ENCODE data around the gene PERM1.
"Not testable (repeated sequence)": the region's sequence is repeated elsewhere in the genome, so short reads cannot be mapped to it uniquely, and the experiment has no call there.

Gene PERM1

DNA sequence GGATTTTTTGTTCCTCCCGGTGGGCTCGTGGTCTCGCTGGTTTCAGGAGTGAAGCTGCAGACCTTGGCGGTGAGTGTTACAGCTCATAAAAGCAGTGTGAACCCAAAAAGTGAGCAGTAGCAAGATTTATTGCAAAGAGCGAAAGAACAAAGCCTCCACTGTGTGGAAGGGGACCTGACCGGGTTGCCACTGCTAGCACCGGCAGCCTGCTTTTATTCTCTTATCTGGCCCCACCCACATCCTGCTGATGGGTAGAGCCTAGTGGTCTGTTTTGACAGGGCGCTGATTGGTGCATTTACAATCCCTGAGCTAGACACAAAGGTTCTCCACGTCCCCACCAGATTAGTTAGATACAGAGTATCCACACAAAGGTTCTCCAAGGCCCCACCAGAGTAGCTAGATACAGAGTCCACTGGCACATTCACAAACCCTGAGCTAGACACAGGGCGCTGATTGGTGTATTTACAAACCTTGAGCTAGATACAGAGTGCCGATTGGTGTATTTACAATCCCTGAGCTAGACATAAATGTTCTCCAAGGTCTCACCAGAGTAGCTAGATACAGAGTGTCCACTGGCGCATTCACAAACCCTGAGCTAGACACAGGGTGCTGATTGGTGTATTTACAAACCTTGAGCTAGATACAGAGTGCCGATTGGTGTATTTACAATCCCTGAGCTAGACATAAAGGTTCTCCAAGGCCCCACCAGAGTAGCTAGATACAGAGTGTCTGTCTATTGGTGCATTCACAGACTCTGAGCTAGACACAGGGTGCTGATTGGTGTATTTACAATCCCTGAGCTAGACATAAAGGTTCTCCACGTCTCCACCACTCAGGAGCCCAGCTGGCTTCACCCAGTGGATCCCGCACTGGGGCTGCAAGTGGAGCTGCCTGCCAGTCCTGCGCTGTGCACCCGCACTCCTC lies 35.8 kb upstream of the PERM1 start:
- DNase-seq (ENCODE audit: low read depth) = not testable (repeated sequence)

DNA sequence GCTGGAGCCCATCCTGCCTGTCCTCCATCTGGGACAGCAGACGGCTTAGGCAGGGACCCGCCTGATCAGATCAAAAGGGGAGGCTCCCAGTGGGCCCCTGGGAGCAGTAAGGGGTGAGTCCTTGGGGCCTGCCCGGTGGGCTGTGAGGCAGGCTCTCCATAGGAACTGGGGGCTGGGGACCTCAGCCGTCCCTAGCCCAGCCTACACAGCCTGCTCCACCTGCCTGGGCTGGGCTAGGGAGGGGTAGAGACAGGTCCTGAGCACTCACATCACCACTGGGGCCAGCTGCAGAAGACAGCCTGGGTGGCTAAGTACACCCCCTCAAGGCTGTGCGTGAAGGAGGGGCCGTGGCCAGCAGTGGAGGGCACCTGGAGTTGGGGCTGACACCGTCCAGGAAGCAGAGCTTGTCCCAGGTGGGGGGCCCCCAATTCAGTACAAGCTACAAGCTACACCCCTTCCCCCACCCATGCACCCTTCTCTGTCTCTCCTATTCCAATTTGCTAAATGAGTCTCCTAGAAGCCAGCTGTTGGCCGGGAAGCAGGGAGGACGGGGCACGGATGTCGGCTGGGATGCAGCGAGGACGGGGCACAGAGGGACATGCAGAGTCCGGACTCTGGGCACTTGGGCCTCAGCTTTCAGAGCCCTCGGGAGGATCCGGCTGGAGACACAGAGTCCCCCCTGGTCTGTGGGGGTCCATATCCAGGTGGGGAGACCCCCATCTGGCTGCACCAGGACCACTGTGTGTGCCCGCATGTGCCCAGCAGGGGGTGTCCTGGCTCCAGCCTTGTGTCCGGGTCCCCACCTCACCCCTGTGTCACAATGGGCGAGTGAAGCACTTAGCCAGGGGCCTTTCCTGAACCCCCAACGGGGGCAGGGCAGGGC lies 33.1 kb upstream of the PERM1 start:
- DNase-seq (ENCODE audit: low read depth) = no peak

DNA sequence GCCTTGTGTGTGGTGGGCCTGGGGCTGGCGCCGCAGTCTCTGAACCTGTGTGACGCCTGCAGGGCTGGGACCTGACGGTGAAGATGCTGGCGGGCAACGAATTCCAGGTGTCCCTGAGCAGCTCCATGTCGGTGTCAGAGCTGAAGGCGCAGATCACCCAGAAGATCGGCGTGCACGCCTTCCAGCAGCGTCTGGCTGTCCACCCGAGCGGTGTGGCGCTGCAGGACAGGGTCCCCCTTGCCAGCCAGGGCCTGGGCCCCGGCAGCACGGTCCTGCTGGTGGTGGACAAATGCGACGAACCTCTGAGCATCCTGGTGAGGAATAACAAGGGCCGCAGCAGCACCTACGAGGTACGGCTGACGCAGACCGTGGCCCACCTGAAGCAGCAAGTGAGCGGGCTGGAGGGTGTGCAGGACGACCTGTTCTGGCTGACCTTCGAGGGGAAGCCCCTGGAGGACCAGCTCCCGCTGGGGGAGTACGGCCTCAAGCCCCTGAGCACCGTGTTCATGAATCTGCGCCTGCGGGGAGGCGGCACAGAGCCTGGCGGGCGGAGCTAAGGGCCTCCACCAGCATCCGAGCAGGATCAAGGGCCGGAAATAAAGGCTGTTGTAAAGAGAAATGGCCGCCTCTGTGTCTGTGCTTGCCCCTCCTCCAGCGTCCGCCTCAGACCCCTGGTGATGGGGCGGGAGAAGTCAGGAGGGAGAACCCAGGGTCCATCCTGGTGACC lies 32.2 kb upstream of the PERM1 start:
- DNase-seq (ENCODE audit: low read depth) = no peak

DNA sequence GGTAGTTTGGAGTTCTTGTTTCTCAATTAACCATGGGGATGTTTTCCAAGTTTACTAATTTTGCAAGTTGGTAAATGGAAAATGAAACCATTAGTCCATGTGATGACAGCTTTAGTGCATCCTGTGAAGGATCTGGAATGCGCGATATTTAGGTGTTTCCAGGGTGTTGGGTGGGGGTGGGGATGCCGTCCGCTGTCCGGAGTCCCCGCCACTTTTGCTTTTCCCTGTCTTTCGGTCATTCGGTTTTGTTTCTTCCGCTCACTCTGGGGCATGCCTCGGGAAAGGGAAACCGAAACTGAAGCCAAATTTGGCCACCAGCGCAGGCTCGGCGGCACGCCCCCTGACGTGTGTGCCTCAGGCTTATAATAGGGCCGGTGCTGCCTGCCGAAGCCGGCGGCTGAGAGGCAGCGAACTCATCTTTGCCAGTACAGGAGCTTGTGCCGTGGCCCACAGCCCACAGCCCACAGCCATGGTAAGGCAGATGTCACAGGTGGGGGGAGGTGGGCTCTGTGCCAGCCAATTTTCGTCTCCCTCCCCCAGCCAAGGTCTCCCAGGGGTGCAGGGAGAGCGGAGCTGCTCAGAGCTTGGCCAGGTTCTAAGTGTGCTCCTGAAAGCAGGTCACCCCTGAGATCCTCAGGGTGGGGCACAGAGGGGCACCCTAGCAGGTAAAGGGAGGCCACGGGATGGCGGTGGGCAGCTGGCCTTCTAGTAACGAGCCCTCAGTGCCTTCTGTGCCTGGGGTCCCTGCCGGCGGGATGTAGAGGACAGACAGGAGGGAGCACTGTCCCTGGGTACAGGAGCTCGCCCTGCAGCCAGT lies 31.4 kb upstream of the PERM1 start, which contains the start of gene ISG15:
Gene ISG15 (plus strand): TSS at position 393 of the 817 bp plus-strand sequence. CDS start 77 bp downstream, at position 470.
- peak; percentile 80 for DNase-seq (ENCODE audit: low read depth)

DNA sequence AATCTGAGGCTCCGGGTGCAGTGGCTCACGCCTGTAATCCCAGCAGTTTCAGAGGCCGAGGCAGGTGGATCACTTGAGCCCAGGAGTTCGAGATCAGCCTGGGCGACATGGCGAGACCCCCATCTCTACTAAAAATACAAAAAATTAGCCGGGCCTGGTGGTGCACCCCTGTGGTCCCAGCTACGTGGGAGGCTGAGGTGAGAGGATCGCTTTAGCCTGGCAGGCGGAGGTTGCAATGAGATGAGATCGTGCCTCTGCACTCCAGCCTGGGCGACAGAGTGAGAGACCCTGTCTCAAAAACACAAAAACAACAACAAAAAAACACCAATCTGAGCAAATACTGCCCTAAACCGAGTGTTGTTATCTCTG lies 30.8 kb upstream of the PERM1 start:
- DNase-seq (ENCODE audit: low read depth) = not testable (repeated sequence)

DNA sequence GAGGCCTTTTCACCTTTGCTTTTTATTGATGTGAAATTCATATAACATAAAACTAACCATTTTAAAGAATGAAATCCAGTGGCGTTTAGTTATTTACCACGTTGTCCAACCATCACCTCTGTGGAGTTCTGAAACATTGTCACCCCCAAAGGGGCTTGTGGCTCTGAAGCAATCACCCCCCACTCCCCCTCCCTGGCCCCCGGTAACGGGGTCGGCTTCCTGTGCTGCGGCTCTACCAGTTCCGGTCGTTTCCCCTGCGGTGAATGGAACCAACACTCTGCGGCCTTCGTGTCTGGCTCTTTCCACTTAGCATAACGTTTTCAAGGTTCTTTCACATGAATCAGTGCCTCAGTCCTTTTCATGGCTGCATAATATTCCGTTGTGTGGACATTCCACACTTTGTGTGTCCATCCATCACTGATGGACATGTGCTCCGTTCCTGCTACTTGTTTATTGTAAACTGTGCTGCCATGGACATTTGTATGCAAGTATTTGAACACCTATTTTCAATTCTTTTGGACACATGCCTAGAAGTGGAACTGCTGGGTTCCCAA lies 29.6 kb upstream of the PERM1 start:
- DNase-seq (ENCODE audit: low read depth) = no peak

DNA sequence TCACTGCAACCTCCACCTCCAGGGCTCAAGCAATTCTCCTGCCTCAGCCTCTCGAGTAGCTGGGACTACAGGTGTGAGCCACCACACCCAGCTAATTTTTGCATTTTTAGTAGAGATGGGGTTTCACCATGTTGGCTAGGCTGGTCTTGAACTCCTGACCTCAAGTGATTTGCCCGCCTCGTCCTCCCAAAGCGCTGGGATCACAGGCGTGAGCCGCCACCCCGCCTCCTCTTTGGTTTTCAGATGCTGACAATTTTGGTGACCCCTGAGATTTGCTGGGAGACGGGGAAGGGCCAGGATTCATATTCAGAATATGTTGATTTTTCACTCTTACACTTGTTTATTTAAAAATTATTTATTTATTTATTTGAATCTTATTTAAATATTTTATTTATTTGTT lies 28.2 kb upstream of the PERM1 start:
- not testable (repeated sequence) for DNase-seq (ENCODE audit: low read depth)

DNA sequence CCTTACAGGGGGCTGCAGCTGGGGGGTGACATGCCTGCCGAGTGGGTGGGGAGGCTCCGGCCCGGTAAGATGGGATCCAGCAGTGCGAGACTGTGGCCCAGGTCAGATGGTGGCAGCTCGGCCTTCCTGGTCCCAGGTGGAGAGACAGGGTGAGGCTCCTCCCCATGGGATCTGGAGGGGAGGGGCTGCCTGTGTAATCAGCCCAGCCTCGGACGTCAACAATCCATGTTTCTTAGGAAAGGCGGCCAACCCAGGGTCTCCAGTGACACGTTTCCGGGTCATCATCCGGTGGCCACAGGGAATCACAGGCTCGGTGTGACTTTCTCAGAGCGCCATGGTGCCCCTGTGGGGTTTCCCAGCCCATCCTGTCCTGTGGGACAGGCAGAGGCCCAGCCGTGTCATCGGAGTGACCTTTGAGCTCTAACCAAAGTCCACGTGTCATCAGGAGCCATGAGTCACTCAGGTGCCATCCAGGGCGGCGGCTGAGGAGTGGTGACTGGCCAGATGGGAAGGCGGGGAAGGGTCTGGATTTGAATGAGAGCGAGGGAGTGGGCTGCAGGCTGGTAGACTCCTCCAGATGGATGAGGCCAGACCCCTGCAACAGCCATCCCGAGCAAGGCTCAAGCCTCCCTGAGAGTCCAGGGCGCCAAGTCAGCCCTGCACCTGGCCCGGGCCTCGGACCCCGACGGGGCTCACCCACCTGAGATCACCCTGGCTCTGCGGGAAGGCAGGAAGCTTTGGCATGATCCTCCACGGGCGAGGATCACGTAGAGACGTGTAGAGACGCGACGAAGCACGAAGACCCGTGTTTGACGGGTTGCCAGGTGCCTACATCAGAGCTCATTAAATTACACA lies 24.6 kb upstream of the PERM1 start:
- DNase-seq (ENCODE audit: low read depth) = no peak

DNA sequence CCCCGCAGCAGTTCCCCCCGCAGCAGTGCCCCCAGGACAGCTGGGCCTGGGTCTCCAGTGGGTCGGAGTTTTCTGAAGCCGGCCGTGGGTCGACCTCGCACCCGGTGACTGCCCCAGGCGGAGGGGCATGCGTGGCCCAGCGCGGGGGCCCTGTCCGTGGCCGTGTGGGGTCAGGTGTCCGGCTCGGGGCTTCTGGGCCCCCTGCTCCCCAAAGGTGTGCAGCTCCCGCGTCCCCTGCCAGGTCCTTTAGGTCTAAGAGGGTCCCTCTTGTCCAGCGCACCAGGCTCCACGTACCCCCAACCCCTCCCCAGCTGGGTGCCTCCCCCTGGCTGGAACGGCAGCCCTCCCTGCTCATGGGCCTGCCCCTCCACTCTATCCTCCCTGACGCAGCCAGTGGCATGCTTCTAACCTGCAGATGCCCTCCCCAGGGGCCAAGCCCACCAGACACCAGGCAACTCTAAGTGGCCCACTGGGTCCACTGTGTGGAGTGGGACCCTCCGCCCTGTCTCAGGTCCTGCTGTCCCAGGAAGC lies 23.9 kb upstream of the PERM1 start:
- DNase-seq (ENCODE audit: low read depth) = no peak

DNA sequence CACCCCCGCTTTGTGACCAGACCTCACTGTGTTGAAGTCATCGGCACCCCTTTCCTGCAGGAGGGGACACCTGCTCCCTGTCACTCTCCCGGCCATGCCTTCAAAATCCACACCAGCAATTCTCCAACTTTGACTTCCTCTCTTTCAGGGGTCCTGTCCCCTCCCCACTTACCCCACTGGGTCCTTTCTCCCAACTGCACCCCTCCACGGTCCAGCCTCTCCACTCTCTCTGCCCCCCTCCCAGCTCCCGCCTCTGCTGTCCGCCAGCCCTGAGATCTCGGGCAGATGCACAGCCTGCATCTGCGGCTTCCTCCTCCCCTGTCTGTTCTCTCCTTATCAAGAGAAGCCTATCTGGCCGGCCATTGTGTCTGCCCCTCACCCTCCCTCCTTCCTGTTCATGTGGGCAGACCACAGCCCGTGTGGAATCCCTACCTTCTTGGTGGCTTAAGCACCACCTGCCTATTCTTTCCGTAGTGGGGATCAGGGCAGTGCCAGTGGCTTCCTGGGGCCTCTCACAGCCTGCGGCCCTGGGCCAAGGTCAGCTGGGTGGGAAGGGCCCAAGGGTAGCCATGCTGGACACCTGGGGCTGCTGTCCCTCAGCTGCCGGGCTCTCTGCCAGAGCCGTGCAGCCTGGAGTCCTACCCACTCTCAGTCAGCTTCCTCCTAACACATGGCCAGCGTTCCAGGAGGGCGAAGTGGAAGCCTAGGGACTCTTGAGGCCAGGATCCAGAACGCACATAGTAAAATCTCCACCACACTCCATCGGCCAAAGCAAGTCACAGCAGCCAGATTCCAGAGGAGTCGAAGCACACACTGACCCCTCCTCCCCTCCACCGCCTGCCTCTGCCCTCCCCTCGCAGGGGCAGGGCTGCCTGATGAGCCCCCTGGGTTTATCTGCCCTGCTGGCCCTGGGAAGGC lies 23.1 kb upstream of the PERM1 start:
- DNase-seq (ENCODE audit: low read depth) = no peak

DNA sequence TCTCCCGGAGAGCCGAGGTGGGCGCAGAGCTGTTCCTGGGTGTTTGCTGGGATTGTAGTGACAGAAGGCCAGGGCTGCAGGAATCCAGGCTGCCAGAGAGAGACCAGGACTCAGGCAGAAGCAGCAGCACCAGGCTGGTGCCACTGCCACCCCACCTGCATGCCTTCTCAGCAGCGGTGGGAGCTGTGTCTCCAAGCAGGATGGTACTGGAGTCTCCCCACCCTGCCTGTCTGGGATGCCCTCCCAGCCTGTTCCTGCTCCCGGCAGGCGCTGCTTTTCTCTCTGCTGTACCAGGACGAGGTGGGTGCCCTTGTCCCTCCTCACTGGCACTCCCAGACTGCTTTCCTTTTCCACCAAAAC lies 22.5 kb upstream of the PERM1 start:
- no peak for DNase-seq (ENCODE audit: low read depth)

DNA sequence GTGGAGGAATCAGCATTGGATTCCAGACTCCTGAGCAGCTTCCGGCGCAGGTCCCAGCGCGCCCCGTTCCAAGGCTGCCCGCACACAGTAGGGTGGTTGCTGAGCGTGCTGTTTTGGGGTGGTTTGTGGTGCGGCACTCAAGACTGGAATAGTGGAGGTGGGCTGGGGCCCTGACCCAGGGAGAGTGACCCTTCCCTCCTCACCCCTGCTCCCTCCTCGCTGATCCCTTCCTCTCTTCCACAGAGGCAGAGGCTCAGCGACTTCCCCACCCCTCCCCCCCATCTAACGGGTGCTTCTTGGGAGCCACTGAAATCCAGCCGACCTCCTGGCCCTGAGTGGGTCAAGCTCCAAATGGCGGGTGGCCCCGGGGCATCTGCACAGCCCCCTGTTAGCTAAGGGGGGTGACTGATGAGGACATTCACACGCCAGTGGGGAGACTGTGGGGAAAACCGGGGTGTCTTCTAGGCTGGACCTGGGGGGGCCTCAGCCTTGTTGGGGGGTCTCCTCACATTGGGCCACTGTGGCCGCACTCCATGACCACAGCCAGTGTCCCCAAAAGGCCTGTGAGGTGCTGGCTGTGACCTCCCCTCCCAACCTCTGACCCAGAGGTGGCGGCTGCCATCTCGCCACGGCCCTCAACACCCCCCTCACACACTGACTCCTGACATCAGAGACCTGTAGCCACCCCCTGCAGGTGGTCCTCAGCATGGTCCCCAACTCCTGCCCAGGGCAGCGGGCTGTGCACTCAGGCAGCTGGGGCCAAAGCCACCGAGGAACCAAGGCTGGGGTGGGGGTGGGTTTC lies 21.9 kb upstream of the PERM1 start:
- DNase-seq (ENCODE audit: low read depth) = no peak

DNA sequence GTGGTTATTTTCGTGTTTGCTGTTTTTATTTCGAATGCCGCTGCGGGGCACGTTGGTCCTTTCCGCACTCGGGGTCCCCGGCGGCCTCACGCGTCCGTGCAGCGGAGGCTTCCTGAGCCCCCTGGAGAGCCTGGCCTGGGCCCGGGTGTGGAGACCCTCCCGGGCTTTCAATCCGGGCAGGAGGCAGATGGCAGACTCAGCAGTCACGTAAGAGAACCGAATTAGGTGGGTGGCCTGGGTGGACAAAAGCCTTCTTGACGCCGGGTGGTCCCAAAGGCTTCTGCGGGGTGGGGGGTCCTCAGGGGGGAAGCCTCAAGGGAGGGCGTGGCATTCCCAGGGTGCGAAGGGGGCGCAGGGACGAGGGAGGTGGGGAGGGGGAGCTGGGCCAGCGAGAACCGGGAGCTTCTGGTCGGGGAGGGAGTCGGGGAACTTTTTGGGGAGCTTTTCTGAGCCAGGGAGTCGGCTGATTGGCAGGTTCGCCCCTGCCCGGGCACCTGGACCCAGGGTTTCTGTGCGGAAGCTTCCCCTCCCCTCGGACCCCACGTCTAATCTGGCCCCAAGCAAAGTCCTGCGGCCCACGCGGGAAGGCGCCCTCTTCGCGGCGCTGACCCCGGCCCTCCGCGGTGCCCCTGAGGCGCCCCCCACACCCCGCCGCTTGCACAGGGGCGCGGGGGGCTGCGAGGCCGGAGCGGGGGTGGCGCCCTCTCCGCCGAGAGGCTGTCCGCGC lies 19.3 kb upstream of the PERM1 start:
- no peak for DNase-seq (ENCODE audit: low read depth)

DNA sequence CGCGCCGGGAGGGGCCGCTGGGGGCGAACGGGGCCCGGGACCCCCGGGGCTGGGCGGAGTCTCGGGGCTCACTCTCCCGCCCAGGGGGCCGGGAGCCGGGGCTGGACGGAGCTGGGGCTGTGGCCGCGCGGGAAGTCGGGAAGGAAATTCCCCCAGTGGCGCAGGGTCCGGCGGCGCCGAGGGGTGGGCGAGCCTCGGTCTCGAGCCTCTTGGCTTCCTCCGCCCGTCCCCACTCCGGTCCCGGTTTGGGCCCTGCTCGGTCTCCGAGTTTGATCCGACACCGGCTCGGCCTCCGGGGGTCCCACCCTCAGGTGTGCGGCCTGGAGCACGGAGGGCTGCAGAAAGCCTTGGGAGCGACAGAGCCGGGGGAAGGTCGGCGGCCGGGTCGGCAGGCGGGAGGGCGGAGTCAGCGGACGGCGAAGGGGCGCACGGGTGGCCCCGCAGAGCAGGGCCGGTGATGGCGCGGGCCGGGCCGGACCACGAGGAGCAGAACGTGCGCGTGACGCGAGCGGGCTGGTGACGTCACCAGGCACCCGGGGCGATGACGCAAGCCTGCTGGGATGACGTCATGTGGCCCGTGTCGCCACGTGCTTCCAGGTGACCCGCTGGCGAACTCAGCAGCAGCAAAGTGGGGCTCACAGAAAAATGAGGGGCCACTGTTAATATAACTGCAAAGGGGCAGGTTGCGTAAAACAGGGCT lies 18.6 kb upstream of the PERM1 start:
- peak; percentile 67 for DNase-seq (ENCODE audit: low read depth)

DNA sequence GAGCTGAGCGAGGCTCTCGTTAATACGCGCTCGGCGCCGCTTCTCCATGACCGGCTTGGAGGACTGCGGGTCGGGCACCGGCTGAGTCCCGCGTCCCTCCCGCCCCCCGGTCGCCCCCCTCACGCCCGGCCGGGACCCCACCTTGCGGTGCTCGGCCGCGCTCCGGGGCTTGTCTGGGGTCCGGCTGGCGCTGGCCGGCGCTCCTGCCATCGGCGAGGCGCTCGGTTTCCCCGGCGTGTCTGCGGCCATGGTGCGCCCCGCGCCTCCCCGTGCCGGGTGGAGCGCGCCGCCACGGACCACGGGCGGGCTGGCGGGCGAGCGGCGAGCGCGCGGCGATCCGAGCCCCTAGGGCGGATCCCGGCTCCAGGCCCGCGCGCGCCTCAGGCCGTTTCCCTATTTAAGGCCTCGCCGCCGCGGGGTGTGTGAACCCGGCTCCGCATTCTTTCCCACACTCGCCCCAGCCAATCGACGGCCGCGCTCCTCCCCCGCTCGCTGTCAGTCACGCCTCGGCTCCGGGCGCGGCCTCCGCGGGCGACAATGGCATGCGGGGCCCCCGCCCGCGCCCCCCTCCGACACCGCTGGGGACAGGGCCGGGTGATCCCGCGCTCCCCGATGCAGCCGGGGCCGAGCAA lies 17.9 kb upstream of the PERM1 start, which contains the start of gene HES4:
Gene HES4 (minus strand): TSS at position 373 of the 632 bp plus-strand sequence. CDS start 124 bp downstream, at position 249.
- DNase-seq (ENCODE audit: low read depth) = no peak
